ENCODE measurements around the gene SFMBT1. TPM values are rescaled to one million over a fixed set of nuclear protein-coding genes. Genes with fewer than 3 reads are reported as not detected.

The SFMBT1 gene
- total and polyA plus RNA-seq, 2 of the 4 experiments (the other 2 are of a cell fraction), result 1.0 to 1.8 TPM

- H2BK5ac ChIP-seq (ENCODE audit: low read depth, low read length, poor library complexity, severe bottlenecking), result no peak overlapping the region
- no peak overlapping the region for H2BK120ac ChIP-seq (ENCODE audit: low read depth, low read length)
- H3K9ac ChIP-seq (ENCODE audit: low read depth, low read length), result no peak overlapping the region
- no peaks in the 10 kb centered on the region for H3K9me3 ChIP-seq (ENCODE audit: control insufficient read depth, insufficient read depth, low read length)
- H2AK9ac ChIP-seq (replicated peaks; ENCODE audit: low read depth, low read length, poor library complexity), result no peak overlapping the region
- H3K14ac ChIP-seq (replicated peaks; ENCODE audit: low read depth, low read length), result no peak overlapping the region
- in situ Hi-C loops (cut with MboI; ENCODE audit: low sequenced_read_pairs) (no loop called here), intact Hi-C loops (cut with micrococcal nuclease) (no loop called here), dilution Hi-C loops (cut with HindIII; ENCODE audit: low sequenced_read_pairs, unreplicated experiment) (no loop called here)
- CTCF ChIA-PET, result no interaction called here
- H4K20me1 ChIP-seq (ENCODE audit: insufficient read depth, low read length), result no peaks in the 10 kb centered on the region
- H4K8ac ChIP-seq (ENCODE audit: low read depth in 2 of 2, low read length in 2 of 2), result no peak overlapping the region
- H3K4me2 ChIP-seq (ENCODE audit: low read depth, low read length), result no peak overlapping the region
- no peaks in the 10 kb centered on the region for H3K79me1 ChIP-seq (ENCODE audit: low read depth in 1 of 2, low read length in 2 of 2)
- H3K36me3 ChIP-seq (ENCODE audit: control insufficient read depth, insufficient read depth, low read length), result no peaks in the 10 kb centered on the region
- no peak overlapping the region for H3K4ac ChIP-seq (ENCODE audit: low read depth, low read length)
- no peak overlapping the region for H2AK5ac ChIP-seq (ENCODE audit: low read depth, low read length)
- H3K4me3 ChIP-seq (ENCODE audit: insufficient read depth, low read depth, low read length), result no peak overlapping the region
- WGBS, 2 experiments (ENCODE audit: extremely low coverage in 2 of 2, insufficient read length in 1 of 2), result no CpG with 5 or more reads among the region's 2 CpGs
- no peak overlapping the region for H3K27ac ChIP-seq (ENCODE audit: insufficient read depth, low read length)
- H4K5ac ChIP-seq (ENCODE audit: low read depth, low read length), result no peak overlapping the region
- no peak overlapping the region for H3K56ac ChIP-seq (ENCODE audit: extremely low read depth, insufficient read depth, low read length)
- POLR2A ChIA-PET (ENCODE audit: unreplicated experiment), result no interaction called here
- no peak overlapping the region for H3K18ac ChIP-seq (ENCODE audit: low read depth, low read length)
- DNase-seq, result no peak
- no peak overlapping the region for H4K91ac ChIP-seq (ENCODE audit: insufficient read depth, low read depth, low read length)
- H3K4me1 ChIP-seq (ENCODE audit: control insufficient read depth, insufficient read depth, low read length), result no peaks in the 10 kb centered on the region
- H3K27me3 ChIP-seq (ENCODE audit: control insufficient read depth, insufficient read depth, low read length), result no peaks in the 10 kb centered on the region
- no peak overlapping the region for H2BK20ac ChIP-seq (ENCODE audit: low read depth, low read length)
- H2AFZ ChIP-seq (replicated peaks; ENCODE audit: low read length, poor library complexity), result no peak overlapping the region
- BruUV-seq (replicated peaks), result no TSS peak
- no peaks in the 10 kb centered on the region for H3K9me1 ChIP-seq (ENCODE audit: insufficient read depth, low read length)
- H2BK15ac ChIP-seq (ENCODE audit: low read depth, low read length), result no peak overlapping the region
- no peak overlapping the region for H3K23ac ChIP-seq (ENCODE audit: low read depth, low read length)
- no peak for ATAC-seq (ENCODE audit: low read depth)
- TF ChIP-seq BHLHE40 (IDR thresholded peaks at IDR 0.05; ENCODE audit: low read depth, low read length) (no peak), NFE2L2 (IDR thresholded peaks at IDR 0.05; ENCODE audit: low read depth, low read length) (no peak), RFX5 (IDR thresholded peaks at IDR 0.05; ENCODE audit: low read depth, low read length) (no peak), CEBPB (IDR thresholded peaks at IDR 0.05; ENCODE audit: low read depth, low read length) (no peak), ELK1 (IDR thresholded peaks at IDR 0.05; ENCODE audit: borderline replicate concordance, low read depth, low read length) (no peak), MAZ (IDR thresholded peaks at IDR 0.05; ENCODE audit: borderline replicate concordance, low read depth, low read length) (no peak), FOS (IDR thresholded peaks at IDR 0.05; ENCODE audit: low read depth, low read length) (no peak), MXI1 (IDR thresholded peaks at IDR 0.05; ENCODE audit: borderline replicate concordance, low read depth, low read length) (no peak), CHD1 (IDR thresholded peaks at IDR 0.05; ENCODE audit: low read depth, low read length) (no peak), RAD21 (IDR thresholded peaks at IDR 0.05; ENCODE audit: low read length) (no peak), POLR2A (IDR thresholded peaks at IDR 0.05; ENCODE audit: low read depth, low read length) (no peak), MAFK (IDR thresholded peaks at IDR 0.05; ENCODE audit: low read depth, low read length) (no peak), SMC3 (IDR thresholded peaks at IDR 0.05; ENCODE audit: low read depth, low read length) (no peak)
- TF ChIP-seq, protein P1, sequence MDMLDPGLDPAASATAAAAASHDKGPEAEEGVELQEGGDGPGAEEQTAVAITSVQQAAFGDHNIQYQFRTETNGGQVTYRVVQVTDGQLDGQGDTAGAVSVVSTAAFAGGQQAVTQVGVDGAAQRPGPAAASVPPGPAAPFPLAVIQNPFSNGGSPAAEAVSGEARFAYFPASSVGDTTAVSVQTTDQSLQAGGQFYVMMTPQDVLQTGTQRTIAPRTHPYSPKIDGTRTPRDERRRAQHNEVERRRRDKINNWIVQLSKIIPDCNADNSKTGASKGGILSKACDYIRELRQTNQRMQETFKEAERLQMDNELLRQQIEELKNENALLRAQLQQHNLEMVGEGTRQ (IDR thresholded peaks at IDR 0.05; ENCODE audit: low read depth, low read length), result no peak
These were observed 114.0 kb downstream of the SFMBT1 start for GRCh38 chr3:52931889-52932288.

Data from IMR-90 (cell line).